ENCODE results near the gene PURA. TPM values are rescaled to one million over a fixed set of nuclear protein-coding genes. Genes with fewer than 3 reads are reported as not detected.

The PURA gene
- total and polyA plus RNA-seq, 2 of the 13 experiments (the other 11 are each of a cell fraction or from before 2014, with no cell fraction given), result 2.0 to 5.0 TPM

GRCh38 chr5:140107312-140108092 is 6.4 kb upstream of the PURA start (continued):
- TF ChIP-seq GMEB2 (CRISPR knock-in tag; IDR thresholded peaks at IDR 0.05; ENCODE audit: low read depth) (peak; percentile 95), KAT8 (CRISPR knock-in tag; IDR thresholded peaks at IDR 0.05) (peak; percentile 85; the same call in 1 of the 2 replicates), TARDBP (CRISPR knock-in tag; IDR thresholded peaks at IDR 0.05) (0 out of 2 replicates have a peak, but pooled peaks have one; percentile 16), ZNF337 (CRISPR knock-in tag; IDR thresholded peaks at IDR 0.05; ENCODE audit: borderline replicate concordance, low read depth) (0 out of 2 replicates have a peak, but pooled peaks have one; percentile 86), ZNF776 (CRISPR knock-in tag; IDR thresholded peaks at IDR 0.05) (no peak; the same call in 1 of the 2 replicates), ATF2 (CRISPR knock-in tag; IDR thresholded peaks at IDR 0.05) (peak; percentile 79; the same call in 1 of the 2 replicates), IRX3 (CRISPR knock-in tag; IDR thresholded peaks at IDR 0.05; ENCODE audit: borderline replicate concordance, low read depth) (peak; percentile 81; the same call in 1 of the 2 replicates), ZBTB38 (CRISPR knock-in tag; IDR thresholded peaks at IDR 0.05) (peak; percentile 89; the same call in 1 of the 2 replicates), ZFP36L1 (CRISPR knock-in tag; IDR thresholded peaks at IDR 0.05) (peak; percentile 83; the same call in 1 of the 2 replicates), MBD4 (IDR thresholded peaks at IDR 0.05; ENCODE audit: borderline replicate concordance, low read length) (no peak), ATAD3A (CRISPR knock-in tag; IDR thresholded peaks at IDR 0.05) (no peak), MAFK (conservative IDR thresholded peaks at IDR 0.05 in 1 of 2, IDR thresholded peaks at IDR 0.05 in 1 of 2; ENCODE audit: low read length in 2 of 2) (no peak), STAT5B (CRISPR knock-in tag; IDR thresholded peaks at IDR 0.05) (no peak), ATRX (CRISPR knock-in tag; IDR thresholded peaks at IDR 0.05; ENCODE audit: borderline replicate concordance) (no peak), REPIN1 (CRISPR knock-in tag; IDR thresholded peaks at IDR 0.05; ENCODE audit: borderline replicate concordance, low read depth) (peak; percentile 54; the same call in 1 of the 2 replicates), ZSCAN25 (CRISPR knock-in tag; IDR thresholded peaks at IDR 0.05) (peak; percentile 99), ZNF557 (CRISPR knock-in tag; IDR thresholded peaks at IDR 0.05) (no peak; the same call in none of the 2 replicates), ZKSCAN8 (CRISPR knock-in tag; IDR thresholded peaks at IDR 0.05; ENCODE audit: borderline replicate concordance) (0 out of 2 replicates have a peak, but pooled peaks have one; percentile 21), TEAD3 (CRISPR knock-in tag; optimal IDR thresholded peaks at IDR 0.05; ENCODE audit: borderline replicate concordance) (peak; percentile 82), DMTF1 (CRISPR knock-in tag; IDR thresholded peaks at IDR 0.05) (0 out of 2 replicates have a peak, but pooled peaks have one; percentile 65), THAP8 (CRISPR knock-in tag; IDR thresholded peaks at IDR 0.05; ENCODE audit: borderline replicate concordance) (peak; percentile 85; the same call in 1 of the 2 replicates), ZNF569 (CRISPR knock-in tag; IDR thresholded peaks at IDR 0.05; ENCODE audit: borderline replicate concordance) (no peak), ESRRA (CRISPR knock-in tag; IDR thresholded peaks at IDR 0.05; ENCODE audit: low read depth) (0 out of 2 replicates have a peak, but pooled peaks have one; percentile 42)
